HepG2 (cell line): ENCODE results near the gene TCFL5. TPM values are rescaled to one million over a fixed set of nuclear protein-coding genes. Genes with fewer than 3 reads are reported as not detected.

ENCODE experiments used
- ARID2 ChIP-seq: sonication (generic); formaldehyde crosslinking; IDR thresholded peaks from 2 replicates; pipeline ENCODE4 v1.8.1; 2022; ENCODE audit warnings: mild to moderate bottlenecking, missing genetic modification reagents, borderline replicate concordance
- GABPB1 ChIP-seq: IDR thresholded peaks from 2 replicates; pipeline ENCODE4 v1.6.1; 2016; ENCODE audit warnings: mild to moderate bottlenecking, missing genetic modification reagents, moderate library complexity, missing compliant biosample characterization
- HMGA1 ChIP-seq: sonication (generic); formaldehyde crosslinking; conservative IDR thresholded peaks from 2 replicates; pipeline ENCODE4 v1.4.0; 2020; ENCODE audit warnings: missing genetic modification reagents
- HNRNPLL ChIP-seq: fragments of 200-400 bp; formaldehyde crosslinking; IDR thresholded peaks from 2 replicates; pipeline ENCODE4 v1.6.1; 2017; ENCODE audit warnings: mild to moderate bottlenecking, low read depth, low read length; ENCODE audit not compliant: poor library complexity, severe bottlenecking
- KLF12 ChIP-seq: sonication (generic); formaldehyde crosslinking; IDR thresholded peaks from 2 replicates; pipeline ENCODE4 v1.4.0; 2020; ENCODE audit warnings: missing genetic modification reagents, borderline replicate concordance
- MAFK ChIP-seq, 2 experiments: IDR thresholded peaks in 1 of 2; conservative IDR thresholded peaks in 1 of 2; 2 replicates each; pipeline ENCODE4 v1.6.1; 2011; ENCODE audit warnings: improper control_type of control experiment in 2 of 2, low read length in 2 of 2
- MEIS2 ChIP-seq: sonication (generic); formaldehyde crosslinking; IDR thresholded peaks from 2 replicates; pipeline ENCODE4 v1.9.0; 2021; ENCODE audit warnings: mild to moderate bottlenecking, missing genetic modification reagents
- NFIC ChIP-seq: IDR thresholded peaks from 2 replicates; pipeline ENCODE4 v1.6.1; 2012; ENCODE audit warnings: mild to moderate bottlenecking, low read length, inconsistent platforms
- PHB2 ChIP-seq: fragments of 450-650 bp; IDR thresholded peaks from 2 replicates; pipeline ENCODE4 v1.6.1; 2018; ENCODE audit not compliant: partially characterized antibody
- SATB2 ChIP-seq: sonication (generic); formaldehyde crosslinking; IDR thresholded peaks from 2 replicates; pipeline ENCODE4 v1.5.0; 2020; ENCODE audit warnings: missing genetic modification reagents
- SMAD9 ChIP-seq: sonication (generic); formaldehyde crosslinking; IDR thresholded peaks from 2 replicates; pipeline ENCODE4 v1.5.1; 2020; ENCODE audit warnings: mild to moderate bottlenecking, missing genetic modification reagents
- SUZ12 ChIP-seq: fragments of 150-350 bp; IDR thresholded peaks from 2 replicates; pipeline ENCODE4 v1.6.1; 2014; ENCODE audit warnings: low read depth, low read length
- ZFP1 ChIP-seq: IDR thresholded peaks from 2 replicates; pipeline ENCODE4 v1.6.1; 2016
- ZFP41 ChIP-seq: sonication (generic); formaldehyde crosslinking; IDR thresholded peaks from 2 replicates; pipeline ENCODE4 v1.4.0; 2020; ENCODE audit warnings: mild to moderate bottlenecking, missing genetic modification reagents, borderline replicate concordance
- ZNF232 ChIP-seq: sonication (generic); formaldehyde crosslinking; IDR thresholded peaks from 2 replicates; pipeline ENCODE4 v1.4.0; 2020; ENCODE audit warnings: missing genetic modification reagents, borderline replicate concordance
- ZNF274 ChIP-seq: sonication (generic); formaldehyde crosslinking; IDR thresholded peaks from 2 replicates; pipeline ENCODE4 v1.5.1; 2020; ENCODE audit warnings: mild to moderate bottlenecking, missing genetic modification reagents
- ZNF331 ChIP-seq: sonication (generic); formaldehyde crosslinking; IDR thresholded peaks from 2 replicates; pipeline ENCODE4 v1.4.0; 2020; ENCODE audit warnings: missing genetic modification reagents
- ZNF382 ChIP-seq: sonication (generic); formaldehyde crosslinking; IDR thresholded peaks from 2 replicates; pipeline ENCODE4 v1.5.0; 2020; ENCODE audit warnings: missing genetic modification reagents, mild to moderate bottlenecking, borderline replicate concordance
- ZNF451 ChIP-seq: sonication (generic); formaldehyde crosslinking; IDR thresholded peaks from 2 replicates; pipeline ENCODE4 v1.5.0; 2020; ENCODE audit warnings: mild to moderate bottlenecking, missing genetic modification reagents
- polyA plus RNA-seq, 8 experiments: library from polyadenylated mRNA; depleted of rRNA in 3 of 8; stranded (reverse) in 7 of 8; unstranded in 1 of 8; fragments of >200 nt; fragmentation: Illumina TruSeq in 4 of 8; extraction: Trizol in 4 of 8; gene quantifications; 2 replicates each; pipeline versions ENCODE4 v1.2.1 to v1.2.3, GENCODE V29; 2011 to 2016; ENCODE audit warnings: low read depth in 4 of 8, missing spikeins in 1 of 8, mixed read lengths in 1 of 8; ENCODE audit not compliant: insufficient read depth in 1 of 8
- total RNA-seq, 5 experiments: library from RNA; depleted of rRNA; stranded (reverse); fragments of >200 nt; fragmentation: Illumina TruSeq; extraction: Trizol; gene quantifications; 2 replicates each; pipeline ENCODE4 v1.2.3, GENCODE V29; 2016; ENCODE audit warnings: low read depth in 1 of 5
- TF ChIP-seq, protein P1 (sequence below): IDR thresholded peaks from 2 replicates; pipeline ENCODE4 v1.6.1; 2016
- TF ChIP-seq, protein P2 (sequence below): IDR thresholded peaks from 2 replicates; pipeline ENCODE4 v1.6.1; 2016; ENCODE audit warnings: low read depth, borderline replicate concordance
- TF ChIP-seq, protein P3 (sequence below): sonication (generic); formaldehyde crosslinking; IDR thresholded peaks from 2 replicates; pipeline ENCODE4 v1.5.0; 2020; ENCODE audit warnings: missing genetic modification reagents
- TF ChIP-seq, protein P4 (sequence below), 2 experiments: IDR thresholded peaks; 2 replicates each; pipeline ENCODE4 v1.6.1; 2011 to 2012; ENCODE audit warnings: low read length in 2 of 2, borderline replicate concordance in 1 of 2, low read depth in 1 of 2, mild to moderate bottlenecking in 1 of 2, moderate library complexity in 1 of 2
- TF ChIP-seq, protein P5 (sequence below): sonication (generic); formaldehyde crosslinking; IDR thresholded peaks from 2 replicates; pipeline ENCODE4 v1.5.0; 2020; ENCODE audit warnings: missing genetic modification reagents

The TCFL5 gene
- total and polyA plus RNA-seq, 2 of the 13 experiments (the other 11 are each of a cell fraction or from before 2014, with no cell fraction given) = 14.8 to 20.0 TPM

DNA sequence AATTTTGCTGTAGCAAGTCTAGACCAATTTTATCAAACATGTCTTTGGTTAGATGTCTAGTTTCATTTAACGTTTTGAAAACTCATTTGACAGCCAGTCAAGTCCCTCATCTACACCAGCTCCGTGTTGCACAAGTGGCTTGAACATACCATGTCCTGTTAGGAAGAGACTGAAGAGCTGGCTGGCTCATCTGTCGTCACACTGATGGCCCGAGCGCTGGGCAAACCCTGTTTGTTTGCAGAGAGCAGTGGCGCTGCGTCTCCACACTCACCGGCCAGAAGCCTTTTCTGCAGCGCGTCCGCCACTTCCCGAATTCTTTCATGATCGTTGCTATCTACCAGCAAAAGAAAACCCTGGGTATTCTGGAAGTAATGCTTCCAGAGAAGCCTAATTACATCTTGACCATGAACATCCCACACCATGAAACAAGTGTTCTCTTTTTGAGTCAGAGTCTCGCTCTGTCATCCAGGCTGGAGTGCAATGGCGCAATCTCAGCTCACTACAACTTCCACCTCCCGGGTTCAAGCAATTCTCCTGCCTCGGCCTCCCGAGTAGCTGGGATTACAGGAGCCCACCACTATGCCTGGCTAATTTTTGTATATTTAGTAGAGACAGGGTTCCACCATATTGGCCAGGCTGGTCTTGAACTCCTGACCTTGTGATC lies 10.7 kb upstream of the TCFL5 start (continued):
- TF ChIP-seq GABPB1 (peak; percentile 14; the same call in 1 of the 2 replicates), ZNF274 (CRISPR knock-in tag) (0 out of 2 replicates have a peak, but pooled peaks have one; percentile 37), PHB2 (no peak), MAFK (conservative IDR thresholded peaks at IDR 0.05 in 1 of 2, IDR thresholded peaks at IDR 0.05 in 1 of 2; ENCODE audit: low read length in 2 of 2) (no peak), ZNF451 (CRISPR knock-in tag) (no peak), SATB2 (CRISPR knock-in tag) (no peak), ZFP41 (no peak), ZNF232 (no peak), SUZ12 (no peak), SMAD9 (CRISPR knock-in tag) (no peak), ZNF382 (CRISPR knock-in tag) (no peak), ARID2 (CRISPR knock-in tag) (no peak), MEIS2 (CRISPR knock-in tag) (no peak), ZFP1 (CRISPR knock-in tag) (no peak), HNRNPLL (peak; percentile 55), NFIC (no peak), ZNF331 (CRISPR knock-in tag) (peak; percentile 88; the same call in 1 of the 2 replicates), HMGA1 (CRISPR knock-in tag) (no peak), KLF12 (CRISPR knock-in tag) (no peak)
- TF ChIP-seq, protein P1, sequence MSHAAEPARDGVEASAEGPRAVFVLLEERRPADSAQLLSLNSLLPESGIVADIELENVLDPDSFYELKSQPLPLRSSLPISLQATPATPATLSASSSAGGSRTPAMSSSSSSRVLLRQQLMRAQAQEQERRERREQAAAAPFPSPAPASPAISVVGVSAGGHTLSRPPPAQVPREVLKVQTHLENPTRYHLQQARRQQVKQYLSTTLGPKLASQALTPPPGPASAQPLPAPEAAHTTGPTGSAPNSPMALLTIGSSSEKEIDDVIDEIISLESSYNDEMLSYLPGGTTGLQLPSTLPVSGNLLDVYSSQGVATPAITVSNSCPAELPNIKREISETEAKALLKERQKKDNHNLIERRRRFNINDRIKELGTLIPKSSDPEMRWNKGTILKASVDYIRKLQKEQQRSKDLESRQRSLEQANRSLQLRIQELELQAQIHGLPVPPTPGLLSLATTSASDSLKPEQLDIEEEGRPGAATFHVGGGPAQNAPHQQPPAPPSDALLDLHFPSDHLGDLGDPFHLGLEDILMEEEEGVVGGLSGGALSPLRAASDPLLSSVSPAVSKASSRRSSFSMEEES = peak; percentile 11; the same call in 1 of the 2 replicates
- TF ChIP-seq, protein P2, sequence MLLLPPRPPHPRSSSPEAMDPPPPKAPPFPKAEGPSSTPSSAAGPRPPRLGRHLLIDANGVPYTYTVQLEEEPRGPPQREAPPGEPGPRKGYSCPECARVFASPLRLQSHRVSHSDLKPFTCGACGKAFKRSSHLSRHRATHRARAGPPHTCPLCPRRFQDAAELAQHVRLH (CRISPR knock-in tag) = peak; percentile 11; the same call in 1 of the 2 replicates
- TF ChIP-seq, protein P3, sequence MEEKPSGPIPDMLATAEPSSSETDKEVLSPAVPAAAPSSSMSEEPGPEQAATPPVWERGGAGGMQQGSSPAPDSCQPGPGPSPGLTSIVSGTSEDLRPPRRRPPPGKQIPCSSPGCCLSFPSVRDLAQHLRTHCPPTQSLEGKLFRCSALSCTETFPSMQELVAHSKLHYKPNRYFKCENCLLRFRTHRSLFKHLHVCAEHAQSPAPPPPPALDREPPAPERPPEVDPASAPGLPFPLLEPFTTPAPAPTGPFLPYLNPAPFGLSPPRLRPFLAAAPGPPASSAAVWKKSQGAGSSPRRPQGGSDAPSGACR (CRISPR knock-in tag) = no peak
- TF ChIP-seq, protein P4, sequence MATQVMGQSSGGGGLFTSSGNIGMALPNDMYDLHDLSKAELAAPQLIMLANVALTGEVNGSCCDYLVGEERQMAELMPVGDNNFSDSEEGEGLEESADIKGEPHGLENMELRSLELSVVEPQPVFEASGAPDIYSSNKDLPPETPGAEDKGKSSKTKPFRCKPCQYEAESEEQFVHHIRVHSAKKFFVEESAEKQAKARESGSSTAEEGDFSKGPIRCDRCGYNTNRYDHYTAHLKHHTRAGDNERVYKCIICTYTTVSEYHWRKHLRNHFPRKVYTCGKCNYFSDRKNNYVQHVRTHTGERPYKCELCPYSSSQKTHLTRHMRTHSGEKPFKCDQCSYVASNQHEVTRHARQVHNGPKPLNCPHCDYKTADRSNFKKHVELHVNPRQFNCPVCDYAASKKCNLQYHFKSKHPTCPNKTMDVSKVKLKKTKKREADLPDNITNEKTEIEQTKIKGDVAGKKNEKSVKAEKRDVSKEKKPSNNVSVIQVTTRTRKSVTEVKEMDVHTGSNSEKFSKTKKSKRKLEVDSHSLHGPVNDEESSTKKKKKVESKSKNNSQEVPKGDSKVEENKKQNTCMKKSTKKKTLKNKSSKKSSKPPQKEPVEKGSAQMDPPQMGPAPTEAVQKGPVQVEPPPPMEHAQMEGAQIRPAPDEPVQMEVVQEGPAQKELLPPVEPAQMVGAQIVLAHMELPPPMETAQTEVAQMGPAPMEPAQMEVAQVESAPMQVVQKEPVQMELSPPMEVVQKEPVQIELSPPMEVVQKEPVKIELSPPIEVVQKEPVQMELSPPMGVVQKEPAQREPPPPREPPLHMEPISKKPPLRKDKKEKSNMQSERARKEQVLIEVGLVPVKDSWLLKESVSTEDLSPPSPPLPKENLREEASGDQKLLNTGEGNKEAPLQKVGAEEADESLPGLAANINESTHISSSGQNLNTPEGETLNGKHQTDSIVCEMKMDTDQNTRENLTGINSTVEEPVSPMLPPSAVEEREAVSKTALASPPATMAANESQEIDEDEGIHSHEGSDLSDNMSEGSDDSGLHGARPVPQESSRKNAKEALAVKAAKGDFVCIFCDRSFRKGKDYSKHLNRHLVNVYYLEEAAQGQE (IDR thresholded peaks at IDR 0.05; ENCODE audit: borderline replicate concordance in 1 of 2, low read depth in 1 of 2, low read length in 2 of 2) = no peak
- TF ChIP-seq, protein P5, sequence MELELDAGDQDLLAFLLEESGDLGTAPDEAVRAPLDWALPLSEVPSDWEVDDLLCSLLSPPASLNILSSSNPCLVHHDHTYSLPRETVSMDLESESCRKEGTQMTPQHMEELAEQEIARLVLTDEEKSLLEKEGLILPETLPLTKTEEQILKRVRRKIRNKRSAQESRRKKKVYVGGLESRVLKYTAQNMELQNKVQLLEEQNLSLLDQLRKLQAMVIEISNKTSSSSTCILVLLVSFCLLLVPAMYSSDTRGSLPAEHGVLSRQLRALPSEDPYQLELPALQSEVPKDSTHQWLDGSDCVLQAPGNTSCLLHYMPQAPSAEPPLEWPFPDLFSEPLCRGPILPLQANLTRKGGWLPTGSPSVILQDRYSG (CRISPR knock-in tag) = no peak
